Measurements from ENCODE around the gene GIT1. TPM values are rescaled to one million over a fixed set of nuclear protein-coding genes. Genes with fewer than 3 reads are reported as not detected.

Gene GIT1, protein sequence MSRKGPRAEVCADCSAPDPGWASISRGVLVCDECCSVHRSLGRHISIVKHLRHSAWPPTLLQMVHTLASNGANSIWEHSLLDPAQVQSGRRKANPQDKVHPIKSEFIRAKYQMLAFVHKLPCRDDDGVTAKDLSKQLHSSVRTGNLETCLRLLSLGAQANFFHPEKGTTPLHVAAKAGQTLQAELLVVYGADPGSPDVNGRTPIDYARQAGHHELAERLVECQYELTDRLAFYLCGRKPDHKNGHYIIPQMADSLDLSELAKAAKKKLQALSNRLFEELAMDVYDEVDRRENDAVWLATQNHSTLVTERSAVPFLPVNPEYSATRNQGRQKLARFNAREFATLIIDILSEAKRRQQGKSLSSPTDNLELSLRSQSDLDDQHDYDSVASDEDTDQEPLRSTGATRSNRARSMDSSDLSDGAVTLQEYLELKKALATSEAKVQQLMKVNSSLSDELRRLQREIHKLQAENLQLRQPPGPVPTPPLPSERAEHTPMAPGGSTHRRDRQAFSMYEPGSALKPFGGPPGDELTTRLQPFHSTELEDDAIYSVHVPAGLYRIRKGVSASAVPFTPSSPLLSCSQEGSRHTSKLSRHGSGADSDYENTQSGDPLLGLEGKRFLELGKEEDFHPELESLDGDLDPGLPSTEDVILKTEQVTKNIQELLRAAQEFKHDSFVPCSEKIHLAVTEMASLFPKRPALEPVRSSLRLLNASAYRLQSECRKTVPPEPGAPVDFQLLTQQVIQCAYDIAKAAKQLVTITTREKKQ
- total RNA-seq (ENCODE audit: low replicate concordance) = 44.0 and 66.7 TPM in 2 replicates
- long read RNA-seq, partial matches to known transcripts = 0 of 2 reads
- long read RNA-seq, other reads (novel, unspliced or antisense) = 2 of 2 reads

- H3K4me1 Mint-ChIP-seq (ENCODE audit: unreplicated experiment) = peaks cover 23% of the 10 kb centered on the region
These were observed at the start of gene GIT1 for GRCh38 chr17:29589524-29590410. Gene GIT1 (minus strand): TSS chr17:29589648. CDS start chr17:29589378, 270 bp downstream.

GRCh38 chr17:29633886-29634285, 44.4 kb upstream of the GIT1 start:
- no peak overlapping the region for H3K27ac Mint-ChIP-seq
- no peaks in the 10 kb centered on the region for H3K27me3 Mint-ChIP-seq
- no peak overlapping the region for H3K4me3 Mint-ChIP-seq
- H3K9me3 Mint-ChIP-seq = no peaks in the 10 kb centered on the region
- peaks cover 5% of the 10 kb centered on the region for H3K4me1 Mint-ChIP-seq (ENCODE audit: unreplicated experiment)
- peaks cover 9% of the 10 kb centered on the region for H3K36me3 Mint-ChIP-seq
- TF ChIP-seq CTCF (conservative IDR thresholded peaks at IDR 0.05) = no peak
- no peak for DNase-seq (ENCODE audit: extremely low spot score, unreplicated experiment)

More at GRCh38 chr17:29589524-29590410, at the start of gene GIT1:
- Mint-ChIP-seq H3K9me3 (no peaks in the 10 kb centered on the region), H3K36me3 (no peaks in the 10 kb centered on the region), H3K27me3 (no peaks in the 10 kb centered on the region), H3K4me3 (peak within 1 kb of the TSS; percentile 92), H3K27ac (peak within 1 kb of the TSS; percentile 94)
- no peak for TF ChIP-seq CTCF (conservative IDR thresholded peaks at IDR 0.05)
- peak; percentile 88 for DNase-seq (ENCODE audit: extremely low spot score, unreplicated experiment)

DNA sequence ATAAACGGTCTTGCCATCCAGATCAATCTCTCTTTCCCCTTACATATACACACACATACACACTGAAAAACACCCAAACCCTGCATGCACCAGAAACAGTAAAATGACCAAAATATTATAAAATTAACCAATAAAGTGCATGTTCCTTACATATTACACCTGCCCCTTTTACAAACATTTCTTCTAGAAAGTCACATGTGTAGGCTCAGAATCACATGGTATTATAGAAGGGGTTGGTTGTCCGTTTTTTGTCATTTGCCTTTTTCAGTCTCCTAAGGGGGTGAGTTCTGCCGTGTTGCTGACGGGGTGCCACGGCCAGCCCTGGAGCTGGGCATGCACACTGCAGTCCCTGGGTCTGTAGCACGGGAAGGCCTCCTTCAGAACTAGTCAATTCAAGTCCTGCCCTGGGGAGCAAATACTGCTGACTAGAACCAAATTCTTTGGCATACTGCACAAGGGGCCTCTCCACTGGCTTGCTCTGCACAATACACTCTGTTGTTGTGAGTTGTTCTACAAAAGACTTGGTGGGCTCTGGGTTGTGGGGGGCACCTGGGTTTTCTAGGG, 41.3 kb upstream of the GIT1 start:
- H3K9me3 Mint-ChIP-seq = no peaks in the 10 kb centered on the region
- peaks cover 9% of the 10 kb centered on the region for H3K36me3 Mint-ChIP-seq
- no peak for TF ChIP-seq CTCF (conservative IDR thresholded peaks at IDR 0.05)
- no peaks in the 10 kb centered on the region for H3K27me3 Mint-ChIP-seq
- no peak overlapping the region for H3K4me3 Mint-ChIP-seq
- DNase-seq (ENCODE audit: extremely low spot score, unreplicated experiment) = no peak
- no peak overlapping the region for H3K27ac Mint-ChIP-seq
- peaks cover 5% of the 10 kb centered on the region for H3K4me1 Mint-ChIP-seq (ENCODE audit: unreplicated experiment)

DNA sequence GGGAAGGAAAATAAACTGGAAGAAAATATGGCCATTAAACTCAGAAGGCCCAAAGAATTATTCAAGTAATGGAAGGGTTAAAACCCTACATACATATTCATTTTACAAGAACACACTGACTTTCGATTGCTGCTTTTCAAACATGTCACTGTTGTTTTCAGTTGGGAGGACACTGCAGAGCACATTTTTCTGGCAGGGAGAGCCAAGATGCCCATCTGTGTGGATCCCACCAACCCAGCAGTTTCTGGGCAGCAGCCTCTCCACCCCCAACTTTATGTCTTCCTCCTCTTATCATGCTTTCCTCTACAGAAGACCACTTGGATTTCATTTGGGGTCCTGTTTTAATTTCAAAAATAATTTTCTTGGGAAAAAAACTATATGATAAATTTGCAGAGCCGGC, 40.4 kb upstream of the GIT1 start:
- H3K4me1 Mint-ChIP-seq (ENCODE audit: unreplicated experiment) = peaks cover 5% of the 10 kb centered on the region
- H3K27me3 Mint-ChIP-seq = no peaks in the 10 kb centered on the region
- H3K36me3 Mint-ChIP-seq = peaks cover 9% of the 10 kb centered on the region
- no peaks in the 10 kb centered on the region for H3K9me3 Mint-ChIP-seq
- H3K27ac Mint-ChIP-seq = no peak overlapping the region
- DNase-seq (ENCODE audit: extremely low spot score, unreplicated experiment) = no peak
- no peak overlapping the region for H3K4me3 Mint-ChIP-seq
- TF ChIP-seq CTCF (conservative IDR thresholded peaks at IDR 0.05) = no peak

GRCh38 chr17:29628644-29629043, 39.2 kb upstream of the GIT1 start:
- Mint-ChIP-seq H3K36me3 (peaks cover 6% of the 10 kb centered on the region), H3K9me3 (no peaks in the 10 kb centered on the region), H3K4me1 (ENCODE audit: unreplicated experiment) (peaks cover 5% of the 10 kb centered on the region), H3K27ac (no peak overlapping the region), H3K4me3 (no peak overlapping the region), H3K27me3 (no peaks in the 10 kb centered on the region)
- no peak for DNase-seq (ENCODE audit: extremely low spot score, unreplicated experiment)
- no peak for TF ChIP-seq CTCF (conservative IDR thresholded peaks at IDR 0.05)
